ENCODE measurements around the gene GPHN.

The GPHN gene

GRCh38 chr14:66624336-66624937, 116.5 kb downstream of the GPHN start:
- H3K27ac ChIP-seq (ENCODE audit: low read depth, low read length, poor library complexity, severe bottlenecking) = no peak overlapping the region
- TF ChIP-seq EZH2 (IDR thresholded peaks at IDR 0.05; ENCODE audit: borderline replicate concordance, low read length) = no peak
- TF ChIP-seq, protein P1, sequence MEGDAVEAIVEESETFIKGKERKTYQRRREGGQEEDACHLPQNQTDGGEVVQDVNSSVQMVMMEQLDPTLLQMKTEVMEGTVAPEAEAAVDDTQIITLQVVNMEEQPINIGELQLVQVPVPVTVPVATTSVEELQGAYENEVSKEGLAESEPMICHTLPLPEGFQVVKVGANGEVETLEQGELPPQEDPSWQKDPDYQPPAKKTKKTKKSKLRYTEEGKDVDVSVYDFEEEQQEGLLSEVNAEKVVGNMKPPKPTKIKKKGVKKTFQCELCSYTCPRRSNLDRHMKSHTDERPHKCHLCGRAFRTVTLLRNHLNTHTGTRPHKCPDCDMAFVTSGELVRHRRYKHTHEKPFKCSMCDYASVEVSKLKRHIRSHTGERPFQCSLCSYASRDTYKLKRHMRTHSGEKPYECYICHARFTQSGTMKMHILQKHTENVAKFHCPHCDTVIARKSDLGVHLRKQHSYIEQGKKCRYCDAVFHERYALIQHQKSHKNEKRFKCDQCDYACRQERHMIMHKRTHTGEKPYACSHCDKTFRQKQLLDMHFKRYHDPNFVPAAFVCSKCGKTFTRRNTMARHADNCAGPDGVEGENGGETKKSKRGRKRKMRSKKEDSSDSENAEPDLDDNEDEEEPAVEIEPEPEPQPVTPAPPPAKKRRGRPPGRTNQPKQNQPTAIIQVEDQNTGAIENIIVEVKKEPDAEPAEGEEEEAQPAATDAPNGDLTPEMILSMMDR (IDR thresholded peaks at IDR 0.05; ENCODE audit: low read length) = peak; percentile 64
- no peak overlapping the region for H2AFZ ChIP-seq (ENCODE audit: low read length)
- H3K9ac ChIP-seq (ENCODE audit: low read length) = no peak overlapping the region
- H3K9me3 ChIP-seq (ENCODE audit: low read length) = no peaks in the 10 kb centered on the region
- no peaks in the 10 kb centered on the region for H3K4me1 ChIP-seq (ENCODE audit: insufficient read depth, low read length, severe bottlenecking)
- no peaks in the 10 kb centered on the region for H3K9me2 ChIP-seq (ENCODE audit: low read depth, low read length)
- no peak overlapping the region for H3K4me3 ChIP-seq (ENCODE audit: low read depth, low read length, poor library complexity, severe bottlenecking)
- no peaks in the 10 kb centered on the region for H3K79me2 ChIP-seq (ENCODE audit: insufficient read depth, low read length)
- H3K27me3 ChIP-seq (ENCODE audit: insufficient read depth, low read length) = no peaks in the 10 kb centered on the region
- H3K4me2 ChIP-seq (ENCODE audit: low read length) = no peak overlapping the region
- H4K20me1 ChIP-seq (ENCODE audit: insufficient read depth, low read length) = no peaks in the 10 kb centered on the region
- no peaks in the 10 kb centered on the region for H3K36me3 ChIP-seq (ENCODE audit: insufficient read depth, low read length)
- H3F3A ChIP-seq (ENCODE audit: insufficient read depth, low read length) = no peaks in the 10 kb centered on the region

GRCh38 chr14:66628636-66629035, 120.7 kb downstream of the GPHN start:
- TF ChIP-seq, protein P1 (IDR thresholded peaks at IDR 0.05; ENCODE audit: low read length) = no peak
- TF ChIP-seq EZH2 (IDR thresholded peaks at IDR 0.05; ENCODE audit: borderline replicate concordance, low read length) = no peak
- Histone ChIP-seq H3K27me3 (ENCODE audit: insufficient read depth, low read length) (no peaks in the 10 kb centered on the region), H4K20me1 (ENCODE audit: insufficient read depth, low read length) (no peaks in the 10 kb centered on the region), H3K36me3 (ENCODE audit: insufficient read depth, low read length) (no peaks in the 10 kb centered on the region), H3K4me2 (ENCODE audit: low read length) (no peak overlapping the region), H3K79me2 (ENCODE audit: insufficient read depth, low read length) (no peaks in the 10 kb centered on the region), H2AFZ (ENCODE audit: low read length) (no peak overlapping the region), H3K9ac (ENCODE audit: low read length) (no peak overlapping the region), H3K4me3 (ENCODE audit: low read depth, low read length, poor library complexity, severe bottlenecking) (no peak overlapping the region), H3K4me1 (ENCODE audit: insufficient read depth, low read length, severe bottlenecking) (no peaks in the 10 kb centered on the region), H3K27ac (ENCODE audit: low read depth, low read length, poor library complexity, severe bottlenecking) (no peak overlapping the region), H3K9me3 (ENCODE audit: low read length) (no peaks in the 10 kb centered on the region), H3F3A (ENCODE audit: insufficient read depth, low read length) (no peaks in the 10 kb centered on the region), H3K9me2 (ENCODE audit: low read depth, low read length) (no peaks in the 10 kb centered on the region)

GRCh38 chr14:66629499-66629898, 121.6 kb downstream of the GPHN start:
- Histone ChIP-seq H3K36me3 (ENCODE audit: insufficient read depth, low read length) (no peaks in the 10 kb centered on the region), H3K4me3 (ENCODE audit: low read depth, low read length, poor library complexity, severe bottlenecking) (no peak overlapping the region), H4K20me1 (ENCODE audit: insufficient read depth, low read length) (no peaks in the 10 kb centered on the region), H3K4me2 (ENCODE audit: low read length) (no peak overlapping the region), H3K27me3 (ENCODE audit: insufficient read depth, low read length) (no peaks in the 10 kb centered on the region), H3K9me2 (ENCODE audit: low read depth, low read length) (no peaks in the 10 kb centered on the region), H3K4me1 (ENCODE audit: insufficient read depth, low read length, severe bottlenecking) (no peaks in the 10 kb centered on the region), H3K27ac (ENCODE audit: low read depth, low read length, poor library complexity, severe bottlenecking) (no peak overlapping the region), H3F3A (ENCODE audit: insufficient read depth, low read length) (no peaks in the 10 kb centered on the region), H2AFZ (ENCODE audit: low read length) (no peak overlapping the region), H3K9ac (ENCODE audit: low read length) (no peak overlapping the region), H3K79me2 (ENCODE audit: insufficient read depth, low read length) (no peaks in the 10 kb centered on the region), H3K9me3 (ENCODE audit: low read length) (no peaks in the 10 kb centered on the region)
- TF ChIP-seq, protein P1 (IDR thresholded peaks at IDR 0.05; ENCODE audit: low read length) = no peak
- no peak for TF ChIP-seq EZH2 (IDR thresholded peaks at IDR 0.05; ENCODE audit: borderline replicate concordance, low read length)
